ENCODE measurements around the gene SUPT3H. TPM values are rescaled to one million over a fixed set of nuclear protein-coding genes. Genes with fewer than 3 reads are reported as not detected.

Gene SUPT3H
- total and polyA plus RNA-seq, 2 of the 13 experiments (the other 11 are each of a cell fraction or from before 2014, with no cell fraction given): 11.9 to 36.1 TPM

DNA sequence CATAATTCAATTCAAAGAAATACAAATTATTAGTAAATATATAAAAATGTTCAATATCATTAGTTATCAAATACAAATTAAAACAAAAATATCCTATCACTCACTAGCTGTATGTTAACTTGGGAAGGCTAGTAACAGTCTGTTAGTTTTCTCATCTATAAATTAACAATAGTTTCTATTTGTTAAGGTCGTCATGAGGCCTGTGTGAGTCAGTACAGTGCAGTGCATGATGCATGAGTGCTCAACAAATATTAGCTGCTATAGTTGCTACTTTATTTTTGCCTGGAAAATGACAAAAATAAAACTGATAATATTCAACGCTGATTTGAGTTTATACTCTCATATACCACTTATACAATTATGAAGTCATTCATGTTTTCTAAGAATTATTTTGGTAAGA is 451.2 kb downstream of the SUPT3H start:
- Histone ChIP-seq H3K27ac (ENCODE audit: extremely low read length, insufficient read depth, low read length) (no peak overlapping the region), H3K79me2 (ENCODE audit: insufficient read depth, low read length) (no peaks in the 10 kb centered on the region), H3K4me2 (ENCODE audit: low read depth, low read length) (no peak overlapping the region), H3K4me1 (ENCODE audit: insufficient read depth, low read length) (peaks cover 9% of the 10 kb centered on the region), H3K4me3 (replicated peaks in 1 of 3; ENCODE audit: insufficient read depth in 1 of 3, low read depth in 2 of 3, low read length in 3 of 3) (no peak overlapping the region), H3K9me3 (ENCODE audit: low read length) (no peaks in the 10 kb centered on the region), H3K27me3 (ENCODE audit: control insufficient read depth in 1 of 2, insufficient read depth in 2 of 2, low read length in 2 of 2) (no peaks in the 10 kb centered on the region), H4K20me1 (ENCODE audit: insufficient read depth, low read length) (no peaks in the 10 kb centered on the region), H2AFZ (ENCODE audit: low read length) (no peak overlapping the region), H3K36me3 (replicated peaks in 1 of 2; ENCODE audit: control insufficient read depth in 1 of 2, insufficient read depth in 2 of 2, low read length in 2 of 2) (no peaks in the 10 kb centered on the region), H3K9ac (ENCODE audit: insufficient read depth, low read depth, low read length) (no peak overlapping the region)
- intact Hi-C loops (cut with micrococcal nuclease; ENCODE audit: unreplicated experiment) (no loop called here), in situ Hi-C loops (cut with HindIII; ENCODE audit: extremely low pct_ligation_motif_present, low pct_unique_long_range_greater_than_20kb) (no loop called here)
- POLR2A ChIA-PET: no interaction called here
- TF ChIP-seq ZNF256 (CRISPR knock-in tag; conservative IDR thresholded peaks at IDR 0.05): no peak
- TF ChIP-seq GZF1 (CRISPR knock-in tag; IDR thresholded peaks at IDR 0.05): no peak
- no peak for TF ChIP-seq TOE1 (CRISPR knock-in tag; IDR thresholded peaks at IDR 0.05)
- TF ChIP-seq NPAS2 (CRISPR knock-in tag; IDR thresholded peaks at IDR 0.05; ENCODE audit: borderline replicate concordance): no peak
- no peak for TF ChIP-seq ZNF101 (CRISPR knock-in tag; IDR thresholded peaks at IDR 0.05; ENCODE audit: borderline replicate concordance, low read depth)
- no peak for TF ChIP-seq ARID2 (CRISPR knock-in tag; IDR thresholded peaks at IDR 0.05; ENCODE audit: borderline replicate concordance)
- TF ChIP-seq KMT2A (CRISPR knock-in tag; IDR thresholded peaks at IDR 0.05): no peak
- TF ChIP-seq SPEN (CRISPR knock-in tag; IDR thresholded peaks at IDR 0.05; ENCODE audit: low read depth): no peak
- TF ChIP-seq ZNF547 (CRISPR knock-in tag; IDR thresholded peaks at IDR 0.05): no peak
- TF ChIP-seq EEA1 (CRISPR knock-in tag; IDR thresholded peaks at IDR 0.05; ENCODE audit: borderline replicate concordance): no peak
- TF ChIP-seq, protein P1, sequence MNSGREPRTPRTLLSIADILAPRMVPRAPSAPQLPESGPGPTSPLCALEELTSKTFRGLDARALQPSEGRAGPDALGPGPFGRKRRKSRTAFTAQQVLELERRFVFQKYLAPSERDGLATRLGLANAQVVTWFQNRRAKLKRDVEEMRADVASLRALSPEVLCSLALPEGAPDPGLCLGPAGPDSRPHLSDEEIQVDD (CRISPR knock-in tag; IDR thresholded peaks at IDR 0.05; ENCODE audit: borderline replicate concordance): no peak
- no peak for TF ChIP-seq BRCA1 (CRISPR knock-in tag; IDR thresholded peaks at IDR 0.05)
- no peak for TF ChIP-seq ZNF530 (CRISPR knock-in tag; IDR thresholded peaks at IDR 0.05; ENCODE audit: low read depth)
- TF ChIP-seq ELF1 (CRISPR knock-in tag; IDR thresholded peaks at IDR 0.05): no peak
- no peak for TF ChIP-seq ZNF354B (CRISPR knock-in tag; IDR thresholded peaks at IDR 0.05)
- no peak for TF ChIP-seq GATA4 (IDR thresholded peaks at IDR 0.05; ENCODE audit: borderline replicate concordance, low read depth)
- TF ChIP-seq ELF3 (CRISPR knock-in tag; IDR thresholded peaks at IDR 0.05): no peak
- no peak for TF ChIP-seq GATAD1 (CRISPR knock-in tag; IDR thresholded peaks at IDR 0.05)
- TF ChIP-seq ARHGAP35 (CRISPR knock-in tag; IDR thresholded peaks at IDR 0.05; ENCODE audit: borderline replicate concordance): no peak
- FAIRE-seq (no peak), ATAC-seq (no peak), DNase-seq (ENCODE audit: low spot score) (no peak)
- CTCF ChIA-PET (ENCODE audit: low intra/inter-chr PET ratio, low total read pairs): no interaction called here
- 62% methylated on average over 2 of the region's 2 CpGs for WGBS (ENCODE audit: low lambda C conversion rate)
- no TSS peak for BruUV-seq (replicated peaks)

Measured in HepG2 (cell line).